Neural cell (in vitro differentiated cells): ENCODE data around the gene RPL22. TPM values are rescaled to one million over a fixed set of nuclear protein-coding genes. Genes with fewer than 3 reads are reported as not detected.
"Not testable (repeated sequence)": the region's sequence is repeated elsewhere in the genome, so short reads cannot be mapped to it uniquely, and the experiment has no call there.

Source experiments
- H2AFZ ChIP-seq: fragments of 200-600, 300-800 bp; sonication (generic), shearing (Covaris generic); 2 replicates; pipeline ENCODE4 v1.6.0; 2014; ENCODE audit warnings: low read depth, mild to moderate bottlenecking, antibody characterized with exemption, low read length, moderate library complexity
- H3F3A ChIP-seq: fragments of 200-600 bp; shearing (Covaris generic); 2 replicates; pipeline ENCODE4 v1.6.1; 2016; ENCODE audit warnings: mild to moderate bottlenecking, moderate library complexity, mixed read lengths, antibody characterized with exemption, low read length; ENCODE audit not compliant: insufficient read depth, poor library complexity, severe bottlenecking
- H3K27ac ChIP-seq: fragments of 200-600, 300-800 bp; sonication (generic), shearing (Covaris generic); 2 replicates; pipeline ENCODE4 v1.5.1; 2014; ENCODE audit warnings: mild to moderate bottlenecking, low read length, moderate library complexity
- H3K27me3 ChIP-seq: fragments of 300-800, 200-600 bp; sonication (generic), shearing (Covaris generic); 2 replicates; pipeline ENCODE4 v1.6.0; 2014; ENCODE audit warnings: mild to moderate bottlenecking, low read depth, low read length, moderate library complexity; ENCODE audit not compliant: insufficient read depth
- H3K36me3 ChIP-seq: fragments of 300-800, 200-600 bp; sonication (generic), shearing (Covaris generic); 2 replicates; pipeline ENCODE4 v1.5.1; 2014; ENCODE audit warnings: mild to moderate bottlenecking, antibody characterized with exemption, low read length, moderate library complexity; ENCODE audit not compliant: insufficient read depth
- H3K4me2 ChIP-seq: fragments of 300-800, 200-600 bp; sonication (generic), shearing (Covaris generic); 2 replicates; pipeline ENCODE4 v1.6.0; 2014; ENCODE audit warnings: mild to moderate bottlenecking, low read length
- H3K4me3 ChIP-seq: fragments of 300-800, 200-600 bp; sonication (generic), shearing (Covaris generic); 2 replicates; pipeline ENCODE4 v1.5.1; 2014; ENCODE audit warnings: mild to moderate bottlenecking, low read length, moderate library complexity
- H3K79me2 ChIP-seq: fragments of 200-600 bp; shearing (Covaris generic); replicated peaks from 2 replicates; pipeline ENCODE4 v1.6.0; 2014; ENCODE audit warnings: mild to moderate bottlenecking, low read length, moderate library complexity; ENCODE audit not compliant: insufficient read depth
- H3K9ac ChIP-seq: fragments of 300-800, 200-600 bp; sonication (generic), shearing (Covaris generic); 2 replicates; pipeline ENCODE4 v1.6.1; 2016; ENCODE audit warnings: mild to moderate bottlenecking, low read length, mixed read lengths
- H3K9me2 ChIP-seq: fragments of 200-600 bp; shearing (Covaris generic); 2 replicates; pipeline ENCODE4 v1.6.1; 2016; ENCODE audit warnings: mild to moderate bottlenecking, low read length, mixed read lengths; ENCODE audit not compliant: insufficient read depth
- H3K9me3 ChIP-seq: fragments of 200-600, 300-800 bp; sonication (generic), shearing (Covaris generic); 2 replicates; pipeline ENCODE4 v1.6.1; 2016; ENCODE audit warnings: mild to moderate bottlenecking, mixed run types, low read length, moderate library complexity, mixed read lengths
- H4K20me1 ChIP-seq: fragments of 200-600 bp; shearing (Covaris generic); 2 replicates; pipeline ENCODE4 v1.6.1; 2016; ENCODE audit warnings: mild to moderate bottlenecking, mixed run types; ENCODE audit not compliant: insufficient read depth
- CTCF ChIP-seq: fragments of 450-650 bp; IDR thresholded peaks from 2 replicates; pipeline ENCODE4 v1.5.1; 2014; ENCODE audit warnings: antibody characterized with exemption, mild to moderate bottlenecking, moderate library complexity; ENCODE audit not compliant: poor library complexity, severe bottlenecking
- EP300 ChIP-seq: fragments of 450-650 bp; conservative IDR thresholded peaks from 2 replicates; pipeline ENCODE4 v1.6.1; 2014; ENCODE audit warnings: antibody characterized with exemption, mild to moderate bottlenecking, moderate library complexity; ENCODE audit not compliant: poor library complexity, severe bottlenecking
- EZH2 ChIP-seq: fragments of 200-600, 300-800 bp; shearing (Covaris generic), sonication (generic); IDR thresholded peaks from 2 replicates; pipeline ENCODE4 v1.6.1; 2014; ENCODE audit warnings: antibody characterized with exemption, low read length, borderline replicate concordance, mild to moderate bottlenecking; ENCODE audit not compliant: insufficient read depth, poor library complexity, severe bottlenecking
- MXI1 ChIP-seq: fragments of 450-650 bp; conservative IDR thresholded peaks from 2 replicates; pipeline ENCODE4 v1.6.1; 2014; ENCODE audit warnings: antibody characterized with exemption, mild to moderate bottlenecking; ENCODE audit not compliant: poor library complexity, severe bottlenecking
- POLR2AphosphoS5 ChIP-seq: IDR thresholded peaks from 2 replicates; pipeline ENCODE4 v1.6.1; 2012
- RAD21 ChIP-seq: fragments of 450-650 bp; conservative IDR thresholded peaks from 2 replicates; pipeline ENCODE4 v1.6.1; 2014; ENCODE audit warnings: antibody characterized with exemption, mild to moderate bottlenecking, moderate library complexity
- REST ChIP-seq: IDR thresholded peaks from 2 replicates; pipeline ENCODE4 v1.6.1; 2012; ENCODE audit warnings: borderline replicate concordance
- SMC3 ChIP-seq: fragments of 450-650 bp; conservative IDR thresholded peaks from 2 replicates; pipeline ENCODE4 v1.6.1; 2014; ENCODE audit warnings: antibody characterized with exemption, mild to moderate bottlenecking, moderate library complexity; ENCODE audit not compliant: poor library complexity
- TAF1 ChIP-seq: IDR thresholded peaks from 2 replicates; pipeline ENCODE4 v1.6.1; 2012; ENCODE audit warnings: low read depth
- polyA plus RNA-seq: library from polyadenylated mRNA; depleted of rRNA; stranded (reverse); fragments of >200 nt; gene quantifications from 2 replicates; pipeline ENCODE4 v1.2.3, GENCODE V29; 2014

RPL22 gene
- polyA plus RNA-seq, 1 donor from 2014 or later: 294 TPM

- H3K9ac ChIP-seq: no peak overlapping the region
Observed at GRCh38 chr1:6221210-6221784, 21.9 kb upstream of the RPL22 start.

DNA sequence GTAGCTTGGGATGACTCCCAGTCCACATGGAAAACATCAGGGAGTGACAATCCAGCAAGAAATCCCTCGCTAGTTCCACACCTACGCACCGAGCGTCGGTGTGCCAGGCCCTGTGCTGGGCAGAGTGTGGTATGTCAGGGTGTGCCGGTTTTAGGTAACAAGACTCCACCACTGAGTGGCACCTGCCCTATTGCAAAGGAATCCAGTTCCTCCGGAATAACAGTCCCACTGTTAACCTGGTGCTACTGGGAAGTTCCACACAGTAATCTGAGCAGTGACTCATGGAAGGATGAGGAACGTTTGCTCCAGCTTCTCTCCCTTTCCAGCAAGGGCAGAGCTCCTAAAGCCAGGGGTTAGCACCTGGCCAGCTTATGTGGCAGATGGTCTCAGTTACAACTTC lies 20.8 kb upstream of the RPL22 start:
- Histone ChIP-seq H4K20me1 (no peaks in the 10 kb centered on the region), H3K9me2 (no peaks in the 10 kb centered on the region), H3F3A (no peaks in the 10 kb centered on the region), H3K9ac (no peak overlapping the region), H3K27me3 (no peaks in the 10 kb centered on the region), H3K27ac (no peak overlapping the region), H3K4me2 (no peak overlapping the region), H3K79me2 (no peaks in the 10 kb centered on the region), H3K4me3 (no peak overlapping the region), H3K36me3 (no peaks in the 10 kb centered on the region), H2AFZ (no peak overlapping the region), H3K9me3 (no peaks in the 10 kb centered on the region)
- TF ChIP-seq POLR2AphosphoS5 (no peak), REST (no peak), TAF1 (no peak), RAD21 (no peak), SMC3 (no peak), EZH2 (no peak), EP300 (no peak), MXI1 (no peak)

More at GRCh38 chr1:6221210-6221784, 21.9 kb upstream of the RPL22 start:
- no peak overlapping the region for H3K4me2 ChIP-seq
- H3F3A ChIP-seq: no peaks in the 10 kb centered on the region
- H3K36me3 ChIP-seq: no peaks in the 10 kb centered on the region
- no peak overlapping the region for H2AFZ ChIP-seq
- no peaks in the 10 kb centered on the region for H3K27me3 ChIP-seq
- H3K9me2 ChIP-seq: no peaks in the 10 kb centered on the region
- H3K27ac ChIP-seq: no peak overlapping the region
- H3K79me2 ChIP-seq: no peaks in the 10 kb centered on the region
- H4K20me1 ChIP-seq: no peaks in the 10 kb centered on the region
- TF ChIP-seq POLR2AphosphoS5: no peak
- TF ChIP-seq MXI1: no peak
- no peak for TF ChIP-seq TAF1
- TF ChIP-seq EP300: no peak
- no peak for TF ChIP-seq SMC3
- no peak for TF ChIP-seq RAD21
- TF ChIP-seq EZH2: no peak
- no peak for TF ChIP-seq CTCF
- no peak for TF ChIP-seq REST
- no peak overlapping the region for H3K4me3 ChIP-seq
- no peaks in the 10 kb centered on the region for H3K9me3 ChIP-seq

DNA sequence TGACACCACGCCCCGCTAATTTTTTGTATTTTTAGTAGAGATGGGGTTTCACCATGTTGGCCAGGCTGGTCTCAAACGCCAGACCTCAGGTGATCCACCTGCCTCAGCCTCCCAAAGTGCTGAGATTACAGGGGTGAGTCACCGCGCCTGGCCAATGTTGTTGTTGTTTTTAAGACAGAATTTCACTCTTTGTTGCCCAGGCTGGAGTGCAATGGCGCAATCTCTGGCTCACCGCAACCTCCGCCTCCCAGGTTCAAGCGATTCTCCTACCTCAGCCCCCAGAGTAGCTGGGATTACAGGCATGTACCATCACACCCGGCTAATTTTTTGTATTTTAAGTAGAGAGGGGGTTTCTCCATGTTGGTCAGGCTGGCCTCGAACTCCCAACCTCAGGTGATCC lies 20.2 kb upstream of the RPL22 start:
- not testable (repeated sequence) for H2AFZ ChIP-seq, H3K4me3 ChIP-seq, H3K9me3 ChIP-seq, H3K36me3 ChIP-seq, H3K9me2 ChIP-seq, H3K9ac ChIP-seq, H4K20me1 ChIP-seq, H3K79me2 ChIP-seq, H3K27me3 ChIP-seq, H3F3A ChIP-seq, H3K4me2 ChIP-seq, H3K27ac ChIP-seq
